ENCODE results near the gene KIAA0513. TPM values are rescaled to one million over a fixed set of nuclear protein-coding genes. Genes with fewer than 3 reads are reported as not detected.

KIAA0513 gene
- total and polyA plus RNA-seq, 2 of the 13 experiments (the other 11 are each of a cell fraction or from before 2014, with no cell fraction given) = 1.8 TPM

DNA sequence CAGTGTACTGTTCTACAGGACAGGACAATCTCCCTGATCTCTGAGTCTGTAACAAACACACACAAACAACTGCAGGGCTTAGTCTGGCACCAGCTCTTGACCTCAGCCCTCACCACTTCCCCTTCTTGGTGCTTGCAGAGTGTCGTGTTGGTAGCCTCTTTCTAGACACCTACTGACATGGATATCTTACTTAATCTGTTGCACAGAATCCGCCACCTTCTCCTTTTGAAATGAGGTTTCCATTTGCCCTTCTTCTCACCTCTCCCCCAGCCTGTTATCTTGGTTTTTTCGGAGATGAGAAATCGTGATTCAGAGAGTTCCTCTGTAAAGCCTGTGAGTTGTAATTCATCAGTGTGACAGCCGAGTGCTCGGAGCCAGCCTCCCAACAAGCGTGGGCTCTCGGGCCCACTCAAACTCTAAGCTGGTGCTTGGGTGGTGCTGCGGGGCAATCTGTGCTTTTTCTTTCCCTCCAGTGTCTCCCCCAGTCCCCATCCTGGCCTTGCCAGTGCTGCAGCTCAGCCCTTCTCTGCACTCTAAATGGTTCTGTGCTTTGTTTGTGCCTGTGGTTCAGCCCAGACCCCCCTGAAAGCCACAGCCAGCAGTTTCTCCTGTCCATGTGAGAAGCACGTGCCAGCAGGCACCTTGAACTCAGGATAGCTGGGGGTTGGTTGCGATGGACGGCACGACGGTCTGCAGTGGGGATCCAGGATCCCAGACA lies 28.1 kb downstream of the KIAA0513 start (continued):
- TF ChIP-seq, protein P1, sequence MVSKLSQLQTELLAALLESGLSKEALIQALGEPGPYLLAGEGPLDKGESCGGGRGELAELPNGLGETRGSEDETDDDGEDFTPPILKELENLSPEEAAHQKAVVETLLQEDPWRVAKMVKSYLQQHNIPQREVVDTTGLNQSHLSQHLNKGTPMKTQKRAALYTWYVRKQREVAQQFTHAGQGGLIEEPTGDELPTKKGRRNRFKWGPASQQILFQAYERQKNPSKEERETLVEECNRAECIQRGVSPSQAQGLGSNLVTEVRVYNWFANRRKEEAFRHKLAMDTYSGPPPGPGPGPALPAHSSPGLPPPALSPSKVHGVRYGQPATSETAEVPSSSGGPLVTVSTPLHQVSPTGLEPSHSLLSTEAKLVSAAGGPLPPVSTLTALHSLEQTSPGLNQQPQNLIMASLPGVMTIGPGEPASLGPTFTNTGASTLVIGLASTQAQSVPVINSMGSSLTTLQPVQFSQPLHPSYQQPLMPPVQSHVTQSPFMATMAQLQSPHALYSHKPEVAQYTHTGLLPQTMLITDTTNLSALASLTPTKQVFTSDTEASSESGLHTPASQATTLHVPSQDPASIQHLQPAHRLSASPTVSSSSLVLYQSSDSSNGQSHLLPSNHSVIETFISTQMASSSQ (IDR thresholded peaks at IDR 0.05; ENCODE audit: low read depth) = no peak
- TF ChIP-seq, protein P1 (CRISPR knock-in tag; IDR thresholded peaks at IDR 0.05; ENCODE audit: borderline replicate concordance) = 0 out of 2 replicates have a peak, but pooled peaks have one; percentile 23
- TF ChIP-seq, protein P2, sequence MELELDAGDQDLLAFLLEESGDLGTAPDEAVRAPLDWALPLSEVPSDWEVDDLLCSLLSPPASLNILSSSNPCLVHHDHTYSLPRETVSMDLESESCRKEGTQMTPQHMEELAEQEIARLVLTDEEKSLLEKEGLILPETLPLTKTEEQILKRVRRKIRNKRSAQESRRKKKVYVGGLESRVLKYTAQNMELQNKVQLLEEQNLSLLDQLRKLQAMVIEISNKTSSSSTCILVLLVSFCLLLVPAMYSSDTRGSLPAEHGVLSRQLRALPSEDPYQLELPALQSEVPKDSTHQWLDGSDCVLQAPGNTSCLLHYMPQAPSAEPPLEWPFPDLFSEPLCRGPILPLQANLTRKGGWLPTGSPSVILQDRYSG (CRISPR knock-in tag; IDR thresholded peaks at IDR 0.05) = no peak
- TF ChIP-seq MZF1 (CRISPR knock-in tag; IDR thresholded peaks at IDR 0.05; ENCODE audit: borderline replicate concordance) (no peak), SRSF1 (optimal IDR thresholded peaks at IDR 0.05; ENCODE audit: low read depth, low read length) (no peak), ZNF205 (CRISPR knock-in tag; IDR thresholded peaks at IDR 0.05) (no peak), SMAD1 (CRISPR knock-in tag; IDR thresholded peaks at IDR 0.05; ENCODE audit: borderline replicate concordance, low read depth) (no peak), CAMTA2 (CRISPR knock-in tag; IDR thresholded peaks at IDR 0.05; ENCODE audit: borderline replicate concordance) (no peak), ZNF317 (CRISPR knock-in tag; IDR thresholded peaks at IDR 0.05) (0 out of 2 replicates have a peak, but pooled peaks have one; percentile 49), REPIN1 (CRISPR knock-in tag; IDR thresholded peaks at IDR 0.05; ENCODE audit: borderline replicate concordance, low read depth) (peak; percentile 58; the same call in 1 of the 2 replicates), NCOA1 (CRISPR knock-in tag; IDR thresholded peaks at IDR 0.05) (no peak; the same call in 1 of the 2 replicates), SPEN (CRISPR knock-in tag; IDR thresholded peaks at IDR 0.05; ENCODE audit: low read depth) (peak; percentile 72), ZNF329 (CRISPR knock-in tag; IDR thresholded peaks at IDR 0.05; ENCODE audit: low read depth) (no peak; the same call in 1 of the 2 replicates), RFX1 (IDR thresholded peaks at IDR 0.05) (no peak), ARNT2 (CRISPR knock-in tag; IDR thresholded peaks at IDR 0.05; ENCODE audit: low read depth) (no peak; the same call in 1 of the 2 replicates)
- TF ChIP-seq, protein P3, sequence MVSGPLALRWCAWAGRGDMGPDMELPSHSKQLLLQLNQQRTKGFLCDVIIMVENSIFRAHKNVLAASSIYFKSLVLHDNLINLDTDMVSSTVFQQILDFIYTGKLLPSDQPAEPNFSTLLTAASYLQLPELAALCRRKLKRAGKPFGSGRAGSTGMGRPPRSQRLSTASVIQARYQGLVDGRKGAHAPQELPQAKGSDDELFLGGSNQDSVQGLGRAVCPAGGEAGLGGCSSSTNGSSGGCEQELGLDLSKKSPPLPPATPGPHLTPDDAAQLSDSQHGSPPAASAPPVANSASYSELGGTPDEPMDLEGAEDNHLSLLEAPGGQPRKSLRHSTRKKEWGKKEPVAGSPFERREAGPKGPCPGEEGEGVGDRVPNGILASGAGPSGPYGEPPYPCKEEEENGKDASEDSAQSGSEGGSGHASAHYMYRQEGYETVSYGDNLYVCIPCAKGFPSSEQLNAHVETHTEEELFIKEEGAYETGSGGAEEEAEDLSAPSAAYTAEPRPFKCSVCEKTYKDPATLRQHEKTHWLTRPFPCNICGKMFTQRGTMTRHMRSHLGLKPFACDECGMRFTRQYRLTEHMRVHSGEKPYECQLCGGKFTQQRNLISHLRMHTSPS (CRISPR knock-in tag; IDR thresholded peaks at IDR 0.05; ENCODE audit: low read depth) = no peak
- TF ChIP-seq, protein P4, sequence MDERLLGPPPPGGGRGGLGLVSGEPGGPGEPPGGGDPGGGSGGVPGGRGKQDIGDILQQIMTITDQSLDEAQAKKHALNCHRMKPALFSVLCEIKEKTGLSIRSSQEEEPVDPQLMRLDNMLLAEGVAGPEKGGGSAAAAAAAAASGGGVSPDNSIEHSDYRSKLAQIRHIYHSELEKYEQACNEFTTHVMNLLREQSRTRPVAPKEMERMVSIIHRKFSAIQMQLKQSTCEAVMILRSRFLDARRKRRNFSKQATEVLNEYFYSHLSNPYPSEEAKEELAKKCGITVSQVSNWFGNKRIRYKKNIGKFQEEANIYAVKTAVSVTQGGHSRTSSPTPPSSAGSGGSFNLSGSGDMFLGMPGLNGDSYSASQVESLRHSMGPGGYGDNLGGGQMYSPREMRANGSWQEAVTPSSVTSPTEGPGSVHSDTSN (CRISPR knock-in tag; IDR thresholded peaks at IDR 0.05) = no peak
- TF ChIP-seq, protein P5, sequence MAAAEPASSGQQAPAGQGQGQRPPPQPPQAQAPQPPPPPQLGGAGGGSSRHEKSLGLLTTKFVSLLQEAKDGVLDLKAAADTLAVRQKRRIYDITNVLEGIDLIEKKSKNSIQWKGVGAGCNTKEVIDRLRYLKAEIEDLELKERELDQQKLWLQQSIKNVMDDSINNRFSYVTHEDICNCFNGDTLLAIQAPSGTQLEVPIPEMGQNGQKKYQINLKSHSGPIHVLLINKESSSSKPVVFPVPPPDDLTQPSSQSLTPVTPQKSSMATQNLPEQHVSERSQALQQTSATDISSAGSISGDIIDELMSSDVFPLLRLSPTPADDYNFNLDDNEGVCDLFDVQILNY (CRISPR knock-in tag; conservative IDR thresholded peaks at IDR 0.05) = no peak
- TF ChIP-seq, protein P6, sequence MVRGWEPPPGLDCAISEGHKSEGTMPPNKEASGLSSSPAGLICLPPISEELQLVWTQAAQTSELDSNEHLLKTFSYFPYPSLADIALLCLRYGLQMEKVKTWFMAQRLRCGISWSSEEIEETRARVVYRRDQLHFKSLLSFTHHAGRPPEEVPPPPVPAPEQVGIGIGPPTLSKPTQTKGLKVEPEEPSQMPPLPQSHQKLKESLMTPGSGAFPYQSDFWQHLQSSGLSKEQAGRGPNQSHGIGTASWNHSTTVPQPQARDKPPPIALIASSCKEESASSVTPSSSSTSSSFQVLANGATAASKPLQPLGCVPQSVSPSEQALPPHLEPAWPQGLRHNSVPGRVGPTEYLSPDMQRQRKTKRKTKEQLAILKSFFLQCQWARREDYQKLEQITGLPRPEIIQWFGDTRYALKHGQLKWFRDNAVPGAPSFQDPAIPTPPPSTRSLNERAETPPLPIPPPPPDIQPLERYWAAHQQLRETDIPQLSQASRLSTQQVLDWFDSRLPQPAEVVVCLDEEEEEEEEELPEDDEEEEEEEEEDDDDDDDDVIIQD (CRISPR knock-in tag; IDR thresholded peaks at IDR 0.05; ENCODE audit: low read depth) = no peak

Data from HepG2 (cell line).